Uterus (tissue), 2 donors: ENCODE data around the gene FERMT3.

Source experiments
- POLR2A ChIP-seq, 2 donors: fragments of 450-650 bp; IDR thresholded peaks; one replicate each; pipeline ENCODE4 v1.6.1; 2016; ENCODE audit warnings: antibody characterized with exemption in 2 of 2, mild to moderate bottlenecking in 1 of 2, moderate library complexity in 1 of 2
- TF ChIP-seq, protein P1 (sequence below), 4 experiments: fragments of 200-600 bp in 2 of 4; fragments of 450-650 bp in 2 of 4; sonication (generic) in 2 of 4; IDR thresholded peaks; one replicate each; pipeline ENCODE4 v1.5.1; 2016 to 2019; ENCODE audit warnings: antibody characterized with exemption in 4 of 4, mild to moderate bottlenecking in 2 of 4, moderate library complexity in 1 of 4

DNA sequence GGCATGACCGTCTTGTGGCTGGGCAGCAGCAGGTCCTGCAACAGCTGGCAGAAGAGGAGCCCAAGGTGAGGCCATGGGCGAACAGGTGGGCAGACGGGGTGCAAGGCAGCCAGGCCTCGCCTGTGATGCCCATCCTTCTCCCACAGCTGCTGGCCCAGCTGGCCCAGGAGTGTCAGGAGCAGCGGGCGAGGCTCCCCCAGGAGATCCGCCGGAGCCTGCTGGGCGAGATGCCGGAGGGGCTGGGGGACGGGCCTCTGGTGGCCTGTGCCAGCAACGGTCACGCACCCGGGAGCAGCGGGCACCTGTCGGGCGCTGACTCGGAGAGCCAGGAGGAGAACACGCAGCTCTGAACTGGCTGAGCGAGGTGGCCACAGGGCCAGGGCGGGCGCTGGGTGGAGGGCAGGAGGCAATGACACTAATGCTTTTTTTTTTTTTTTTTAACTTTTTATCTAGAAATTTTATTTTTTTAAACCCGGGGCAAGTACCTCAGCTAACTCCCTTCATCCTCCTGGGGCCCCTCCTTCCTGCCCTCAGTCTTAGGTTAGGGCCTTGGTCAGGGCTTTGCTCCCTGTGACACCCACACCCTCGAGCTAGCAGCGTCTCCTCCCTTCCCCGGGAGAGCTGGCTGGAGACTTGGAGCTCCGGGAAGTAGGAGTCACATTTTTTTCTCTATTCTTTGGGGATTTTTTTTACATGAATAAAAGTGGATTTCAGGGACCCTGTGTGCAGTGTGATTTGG, 60.9 kb downstream of the FERMT3 start:
- TF ChIP-seq POLR2A (IDR thresholded peaks at IDR 0.05): no peak
- TF ChIP-seq, protein P1, sequence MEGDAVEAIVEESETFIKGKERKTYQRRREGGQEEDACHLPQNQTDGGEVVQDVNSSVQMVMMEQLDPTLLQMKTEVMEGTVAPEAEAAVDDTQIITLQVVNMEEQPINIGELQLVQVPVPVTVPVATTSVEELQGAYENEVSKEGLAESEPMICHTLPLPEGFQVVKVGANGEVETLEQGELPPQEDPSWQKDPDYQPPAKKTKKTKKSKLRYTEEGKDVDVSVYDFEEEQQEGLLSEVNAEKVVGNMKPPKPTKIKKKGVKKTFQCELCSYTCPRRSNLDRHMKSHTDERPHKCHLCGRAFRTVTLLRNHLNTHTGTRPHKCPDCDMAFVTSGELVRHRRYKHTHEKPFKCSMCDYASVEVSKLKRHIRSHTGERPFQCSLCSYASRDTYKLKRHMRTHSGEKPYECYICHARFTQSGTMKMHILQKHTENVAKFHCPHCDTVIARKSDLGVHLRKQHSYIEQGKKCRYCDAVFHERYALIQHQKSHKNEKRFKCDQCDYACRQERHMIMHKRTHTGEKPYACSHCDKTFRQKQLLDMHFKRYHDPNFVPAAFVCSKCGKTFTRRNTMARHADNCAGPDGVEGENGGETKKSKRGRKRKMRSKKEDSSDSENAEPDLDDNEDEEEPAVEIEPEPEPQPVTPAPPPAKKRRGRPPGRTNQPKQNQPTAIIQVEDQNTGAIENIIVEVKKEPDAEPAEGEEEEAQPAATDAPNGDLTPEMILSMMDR (IDR thresholded peaks at IDR 0.05): no peak
